ENCODE data around the gene BLNK.

The BLNK gene

DNA sequence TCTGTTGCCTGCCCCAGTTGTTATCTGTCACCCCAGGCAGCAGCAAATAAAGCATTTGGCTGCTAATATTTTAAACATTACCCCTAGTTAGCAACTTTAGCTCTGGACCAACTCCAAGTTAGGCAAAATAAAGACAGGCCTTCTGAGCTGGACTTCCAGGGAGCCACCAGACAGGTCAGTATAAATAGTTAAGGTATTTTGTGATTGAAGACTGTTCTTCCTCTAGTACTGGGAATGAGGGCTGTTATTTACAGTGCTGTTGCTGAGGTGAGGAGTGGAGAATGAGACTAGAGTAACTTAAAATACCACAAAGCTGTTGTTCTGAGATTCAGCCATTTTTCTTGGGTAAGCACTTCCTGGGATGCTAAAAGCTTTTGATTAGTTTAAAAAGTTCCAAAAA, 101.1 kb downstream of the BLNK start:
- no peaks in the 10 kb centered on the region for H3K4me1 ChIP-seq (ENCODE audit: control insufficient read depth in 1 of 2, insufficient read depth in 2 of 2, low read length in 2 of 2)
- H3K9ac ChIP-seq (ENCODE audit: low read depth in 1 of 2, low read length in 2 of 2): no peak overlapping the region
- H3K9me3 ChIP-seq (ENCODE audit: control insufficient read depth in 1 of 2, low read length in 2 of 2): peaks cover 10 to 20% of the 10 kb centered on the region in 2 donors
- H3K27ac ChIP-seq (ENCODE audit: low read depth, low read length): no peak overlapping the region
- no peaks in the 10 kb centered on the region for H3K36me3 ChIP-seq (ENCODE audit: control insufficient read depth in 1 of 2, insufficient read depth in 2 of 2, low read length in 2 of 2)
- no peak overlapping the region for H3K4me3 ChIP-seq (ENCODE audit: low read depth in 1 of 2, low read length in 2 of 2)
- no peaks in the 10 kb centered on the region for H3K27me3 ChIP-seq (ENCODE audit: control insufficient read depth in 1 of 2, insufficient read depth in 2 of 2, low read length in 2 of 2)

DNA sequence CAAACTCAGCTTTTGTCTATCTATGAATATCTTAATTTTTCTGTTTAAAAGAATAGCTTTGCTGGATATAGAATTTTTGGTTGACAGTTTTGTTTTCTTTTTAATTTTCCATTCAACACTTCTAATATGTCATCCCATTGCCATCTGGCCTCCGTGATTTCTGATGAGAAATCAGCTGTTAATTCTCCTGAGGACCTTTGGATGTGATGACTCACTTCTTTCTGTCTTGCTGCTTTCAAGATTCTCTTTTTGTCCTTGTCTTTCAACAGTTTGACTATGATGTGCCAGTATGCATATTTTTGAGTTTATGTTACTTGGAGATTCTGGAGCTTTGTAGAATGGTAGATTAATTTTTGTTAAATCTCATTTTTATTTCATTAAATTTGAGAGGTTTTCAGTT, 102.8 kb downstream of the BLNK start:
- Histone ChIP-seq H3K4me1 (ENCODE audit: control insufficient read depth in 1 of 2, insufficient read depth in 2 of 2, low read length in 2 of 2) (no peaks in the 10 kb centered on the region), H3K4me3 (ENCODE audit: low read depth in 1 of 2, low read length in 2 of 2) (no peak overlapping the region), H3K27me3 (ENCODE audit: control insufficient read depth in 1 of 2, insufficient read depth in 2 of 2, low read length in 2 of 2) (no peaks in the 10 kb centered on the region), H3K9ac (ENCODE audit: low read depth in 1 of 2, low read length in 2 of 2) (no peak overlapping the region), H3K27ac (ENCODE audit: low read depth, low read length) (no peak overlapping the region), H3K36me3 (ENCODE audit: control insufficient read depth in 1 of 2, insufficient read depth in 2 of 2, low read length in 2 of 2) (no peaks in the 10 kb centered on the region), H3K9me3 (ENCODE audit: control insufficient read depth in 1 of 2, low read length in 2 of 2) (peaks cover 10 to 20% of the 10 kb centered on the region in 2 donors)

DNA sequence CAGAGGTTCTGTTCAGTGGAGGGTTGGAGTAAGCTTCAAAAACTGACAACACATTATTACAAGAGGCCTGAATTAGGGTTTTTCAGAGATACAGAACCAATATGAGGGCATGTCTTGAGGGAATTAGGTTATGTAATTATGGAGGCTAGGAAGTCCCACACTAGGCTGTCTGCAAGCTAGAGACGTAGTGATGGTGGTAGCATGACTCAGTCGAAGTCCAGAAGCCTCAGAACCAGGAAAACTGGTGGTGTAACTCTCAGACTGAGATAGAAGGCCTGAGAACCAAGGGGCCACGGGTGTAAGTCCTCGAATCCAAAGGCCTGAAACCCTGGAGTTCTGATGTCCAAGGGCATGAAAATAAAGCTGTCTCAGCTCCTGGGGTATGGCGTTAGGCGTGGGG, 105.6 kb downstream of the BLNK start:
- no peaks in the 10 kb centered on the region for H3K36me3 ChIP-seq (ENCODE audit: control insufficient read depth in 1 of 2, insufficient read depth in 2 of 2, low read length in 2 of 2)
- no peaks in the 10 kb centered on the region for H3K27me3 ChIP-seq (ENCODE audit: control insufficient read depth in 1 of 2, insufficient read depth in 2 of 2, low read length in 2 of 2)
- no peaks in the 10 kb centered on the region for H3K4me1 ChIP-seq (ENCODE audit: control insufficient read depth in 1 of 2, insufficient read depth in 2 of 2, low read length in 2 of 2)
- H3K4me3 ChIP-seq (ENCODE audit: low read depth in 1 of 2, low read length in 2 of 2): no peak overlapping the region
- H3K9ac ChIP-seq (ENCODE audit: low read depth in 1 of 2, low read length in 2 of 2): no peak overlapping the region
- H3K9me3 ChIP-seq (ENCODE audit: control insufficient read depth in 1 of 2, low read length in 2 of 2): peaks cover 10 to 17% of the 10 kb centered on the region in 2 donors
- no peak overlapping the region for H3K27ac ChIP-seq (ENCODE audit: low read depth, low read length)

DNA sequence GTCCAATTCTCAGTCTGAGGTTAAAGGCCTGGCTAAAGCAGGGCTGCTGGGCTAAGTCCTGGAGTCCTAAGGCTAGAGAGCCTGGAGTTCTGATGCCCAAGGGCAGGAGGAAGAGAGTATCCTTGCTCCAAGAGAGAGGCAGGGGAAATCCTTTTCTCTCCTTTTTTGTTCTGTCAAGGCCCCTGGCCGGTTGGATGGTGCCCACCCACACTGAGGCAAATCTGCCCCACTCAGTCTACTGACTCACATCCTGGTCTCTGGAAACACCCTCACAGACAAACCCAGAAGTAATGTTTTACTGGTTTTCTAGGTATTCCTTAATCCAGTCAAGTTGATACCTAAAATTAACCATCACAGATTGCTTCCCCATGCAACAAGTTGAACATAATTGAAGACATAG, 118.3 kb downstream of the BLNK start:
- Histone ChIP-seq H3K4me3 (ENCODE audit: low read depth in 1 of 2, low read length in 2 of 2) (no peak overlapping the region), H3K36me3 (ENCODE audit: control insufficient read depth in 1 of 2, insufficient read depth in 2 of 2, low read length in 2 of 2) (peaks cover 34 to 66% of the 10 kb centered on the region in 2 donors), H3K27ac (ENCODE audit: low read depth, low read length) (no peak overlapping the region), H3K27me3 (ENCODE audit: control insufficient read depth in 1 of 2, insufficient read depth in 2 of 2, low read length in 2 of 2) (no peaks in the 10 kb centered on the region), H3K9ac (ENCODE audit: low read depth in 1 of 2, low read length in 2 of 2) (no peak overlapping the region), H3K9me3 (ENCODE audit: control insufficient read depth in 1 of 2, low read length in 2 of 2) (no peaks in the 10 kb centered on the region), H3K4me1 (ENCODE audit: control insufficient read depth in 1 of 2, insufficient read depth in 2 of 2, low read length in 2 of 2) (no peaks in the 10 kb centered on the region)

DNA sequence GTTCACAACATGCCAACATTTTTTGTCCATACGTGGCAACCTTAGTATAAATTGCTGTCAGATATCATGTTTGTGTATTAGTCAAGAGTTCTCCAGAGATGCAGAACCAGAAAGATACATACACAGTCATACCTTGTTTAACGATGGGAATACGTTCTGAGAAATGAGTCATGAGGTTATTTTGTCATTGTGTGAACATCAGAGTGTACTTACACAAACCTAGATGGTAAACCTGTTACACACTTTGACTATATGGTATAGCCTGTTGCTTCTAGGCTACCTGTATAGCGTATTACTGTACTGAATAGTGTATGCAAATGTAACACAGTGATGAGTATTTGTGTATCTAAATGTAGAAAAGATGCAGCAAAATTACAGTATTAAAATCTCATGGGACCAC, 118.9 kb downstream of the BLNK start:
- no peak overlapping the region for H3K4me3 ChIP-seq (ENCODE audit: low read depth in 1 of 2, low read length in 2 of 2)

More for the DNA sequence above, 118.9 kb downstream of the BLNK start:
- no peak overlapping the region for H3K27ac ChIP-seq (ENCODE audit: low read depth, low read length)
- H3K9ac ChIP-seq (ENCODE audit: low read depth in 1 of 2, low read length in 2 of 2): no peak overlapping the region
- no peaks in the 10 kb centered on the region for H3K27me3 ChIP-seq (ENCODE audit: control insufficient read depth in 1 of 2, insufficient read depth in 2 of 2, low read length in 2 of 2)
- no peaks in the 10 kb centered on the region for H3K9me3 ChIP-seq (ENCODE audit: control insufficient read depth in 1 of 2, low read length in 2 of 2)
- H3K36me3 ChIP-seq (ENCODE audit: control insufficient read depth in 1 of 2, insufficient read depth in 2 of 2, low read length in 2 of 2): peaks cover 28 to 60% of the 10 kb centered on the region in 2 donors
- H3K4me1 ChIP-seq (ENCODE audit: control insufficient read depth in 1 of 2, insufficient read depth in 2 of 2, low read length in 2 of 2): no peaks in the 10 kb centered on the region
